HTR-8/SVneo (cell line): ENCODE measurements around the gene ASCC3.
"Not testable (repeated sequence)": the region's sequence is repeated elsewhere in the genome, so short reads cannot be mapped to it uniquely, and the experiment has no call there.

Source experiments
- DNase-seq: peaks from one replicate; pipeline ENCODE4 v3.0.0; 2011; ENCODE audit warnings: low spot score, mixed read lengths; ENCODE audit not compliant: insufficient read length
- FAIRE-seq: peaks from 2 replicates; lab custom pipeline; 2011; peaks lifted over from hg19 to GRCh38; lab: Jason Lieb, UNC

Gene ASCC3

DNA sequence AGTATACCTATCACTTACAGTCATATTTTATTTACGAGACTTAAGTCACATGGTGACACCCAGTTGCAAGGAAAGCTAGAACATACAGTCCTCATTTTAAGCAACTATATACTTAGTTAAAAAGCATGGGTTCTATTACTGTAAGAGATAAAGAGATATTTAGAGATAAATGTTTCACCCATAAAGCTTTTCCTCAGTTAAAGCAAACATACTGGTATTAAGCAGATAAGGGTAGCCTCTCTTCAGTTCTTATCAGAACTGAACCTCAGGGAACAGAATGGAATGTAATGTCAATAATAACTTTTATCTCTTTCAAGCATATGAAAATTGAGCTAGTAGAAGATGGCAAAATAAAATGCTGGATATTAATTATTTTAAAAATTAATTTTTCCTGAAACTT is 9.9 kb upstream of the ASCC3 start:
- FAIRE-seq (no peak), DNase-seq (no peak)

DNA sequence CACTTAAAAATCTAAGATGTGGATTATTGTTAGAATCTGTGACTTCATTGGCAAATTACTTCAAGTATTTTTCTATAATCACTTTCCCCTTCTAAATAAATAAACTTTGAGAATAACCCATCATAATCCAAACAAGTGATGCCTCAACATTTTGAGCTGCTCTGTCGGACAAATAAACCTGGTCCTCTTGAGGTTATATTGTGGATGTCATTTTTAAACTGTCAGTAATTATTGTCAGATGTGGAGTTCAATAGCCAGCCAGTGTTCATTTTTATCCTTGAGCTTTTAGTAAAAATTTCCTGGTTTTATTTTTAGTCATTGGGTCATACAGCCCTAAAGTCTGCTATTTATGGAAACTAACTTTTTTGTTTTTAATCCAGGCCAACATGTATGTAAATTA is 9.5 kb upstream of the ASCC3 start:
- not testable (repeated sequence) for DNase-seq, FAIRE-seq

DNA sequence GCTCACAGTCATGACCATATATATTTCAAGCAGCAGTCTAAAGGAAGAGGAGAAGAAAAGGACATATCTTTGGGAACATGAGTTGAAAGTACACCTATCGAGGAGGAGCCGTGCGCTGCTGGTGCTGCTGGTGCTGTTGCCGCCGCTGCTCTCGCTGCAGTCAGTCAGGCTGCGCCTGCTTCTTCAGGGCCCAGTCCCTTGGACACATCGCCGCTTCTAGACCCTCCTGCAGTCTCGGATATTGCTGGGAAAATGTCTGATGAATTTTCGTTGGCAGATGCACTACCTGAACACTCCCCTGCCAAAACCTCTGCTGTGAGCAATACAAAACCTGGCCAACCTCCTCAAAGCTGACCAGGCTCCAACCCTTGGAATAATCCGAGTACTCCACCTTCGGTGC is 8.2 kb upstream of the ASCC3 start:
- DNase-seq (no peak), FAIRE-seq (peak; percentile 46)

DNA sequence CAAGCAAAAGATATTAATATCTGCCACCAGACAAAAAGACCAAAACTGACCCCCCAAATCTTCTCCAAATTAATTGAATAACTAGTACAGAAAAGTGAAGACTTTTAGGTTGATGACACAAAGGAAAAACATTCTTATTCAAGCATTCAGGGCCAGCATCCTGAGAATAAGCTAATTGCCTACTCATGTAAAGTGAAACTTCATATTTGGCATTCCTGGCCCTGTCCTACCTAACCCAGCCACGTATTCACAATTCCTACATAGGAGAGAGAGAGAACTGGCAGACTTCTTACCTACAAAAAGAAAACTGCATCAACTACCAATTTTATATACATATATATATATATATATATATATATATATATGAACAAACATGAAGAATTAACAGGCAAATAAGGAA is 4.9 kb upstream of the ASCC3 start:
- FAIRE-seq = no peak
- peak; percentile 8 for DNase-seq

DNA sequence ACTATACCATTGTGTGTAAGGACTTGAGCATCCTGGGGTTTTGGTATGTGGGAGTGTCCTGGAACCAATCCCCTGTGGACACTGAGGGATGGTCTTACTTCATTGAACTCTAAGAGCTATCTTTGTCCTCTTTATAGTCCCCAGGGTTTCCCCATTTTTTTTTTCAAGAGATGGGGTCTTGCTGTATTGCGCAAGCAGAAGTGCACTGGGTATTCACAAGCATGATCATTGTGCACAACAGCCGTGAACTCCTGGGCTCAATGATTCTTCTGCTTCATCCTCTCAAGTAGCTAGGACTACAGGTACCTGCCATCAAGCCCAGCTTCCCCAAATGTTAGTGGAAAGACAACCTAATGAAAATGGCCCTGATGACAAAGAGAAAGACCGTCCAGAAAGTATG is 2.2 kb upstream of the ASCC3 start:
- no peak for DNase-seq
- no peak for FAIRE-seq

DNA sequence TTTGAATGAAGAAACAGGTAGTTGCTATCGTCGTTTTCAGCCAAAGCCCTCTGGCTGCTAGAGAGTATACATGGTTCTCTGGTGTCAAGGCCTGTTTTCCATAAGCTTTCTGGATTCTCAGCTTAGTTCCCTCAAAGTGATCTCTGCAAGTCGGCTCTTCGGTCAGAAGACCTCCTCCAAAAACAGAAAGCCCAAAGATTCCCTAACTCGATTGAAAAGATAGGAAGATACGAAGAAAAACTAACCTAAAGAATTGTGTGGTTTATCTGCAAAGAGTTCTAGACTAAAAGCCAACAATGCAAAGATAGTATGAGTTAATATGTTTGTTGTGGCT is 545 bp upstream of the ASCC3 start:
- DNase-seq = no peak
- FAIRE-seq = no peak

DNA sequence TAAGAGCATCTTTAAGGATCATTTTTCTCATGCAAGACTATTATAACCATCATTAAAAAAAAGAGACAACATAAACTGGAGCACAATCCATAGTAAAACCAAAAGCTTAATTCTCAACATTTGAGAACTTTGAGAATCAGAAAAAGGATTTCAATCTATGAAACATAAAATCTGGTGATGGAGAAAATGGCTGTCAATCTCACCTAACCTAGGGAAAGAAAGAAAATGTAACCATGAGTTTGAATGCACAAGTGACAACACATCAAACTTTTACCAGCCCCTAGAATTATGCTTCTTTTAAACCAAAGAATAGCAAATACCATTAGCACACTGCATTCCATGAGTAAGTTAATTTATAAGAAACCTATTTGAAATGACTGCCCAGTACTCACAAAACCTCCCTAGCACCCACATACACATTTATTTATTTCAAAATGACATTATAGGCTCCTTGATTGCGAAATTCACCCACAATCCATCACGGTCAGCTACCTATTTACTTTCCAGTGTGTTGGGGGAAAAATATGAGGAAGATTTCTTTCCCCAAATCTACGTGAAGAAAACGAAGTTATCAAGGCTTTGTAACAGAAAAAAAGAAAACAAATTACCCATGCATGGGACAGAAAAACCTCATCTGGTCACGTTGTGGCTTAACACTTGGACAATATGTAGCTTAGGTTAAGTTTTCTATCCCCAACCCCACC is 828 bp downstream of the ASCC3 start:
- FAIRE-seq (no peak), DNase-seq (peak; percentile 10)

DNA sequence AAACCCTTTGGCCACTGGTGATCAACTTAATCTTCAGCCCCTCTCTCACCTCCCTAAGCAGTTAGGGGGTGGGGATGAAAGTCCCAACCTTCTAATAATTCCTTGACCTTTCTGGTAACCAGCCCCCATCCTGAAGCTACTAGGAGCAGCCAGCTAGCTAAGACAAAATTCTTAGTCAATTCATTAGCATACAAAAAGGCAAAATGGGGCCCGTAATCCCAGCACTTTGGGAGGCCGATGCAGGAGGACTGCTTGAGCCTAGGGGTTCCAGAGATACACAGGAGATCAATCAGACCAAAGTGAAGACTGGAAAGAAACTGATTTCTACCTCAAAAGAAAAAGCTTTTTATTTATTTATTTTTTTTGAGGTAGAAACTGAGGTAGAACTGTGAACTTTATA is 1.8 kb downstream of the ASCC3 start:
- DNase-seq (no peak), FAIRE-seq (no peak)

DNA sequence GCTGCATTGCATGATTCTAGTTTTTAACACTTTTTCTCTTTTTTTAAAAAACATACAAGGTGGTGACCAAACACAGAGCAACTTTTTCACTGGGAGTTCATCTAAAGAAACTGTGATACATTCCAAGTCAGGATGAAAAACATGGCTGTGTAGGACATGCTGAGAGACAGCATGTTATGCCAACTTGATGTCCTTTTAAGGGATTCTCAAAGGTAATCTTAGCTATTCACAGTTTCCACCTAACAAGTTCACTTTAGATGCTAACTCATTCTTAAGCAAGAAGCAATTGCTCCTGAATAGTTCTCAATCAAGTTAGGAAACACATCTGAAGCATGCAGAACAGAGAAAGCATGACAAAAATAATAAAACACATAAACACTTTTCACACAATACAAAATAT is 3.3 kb downstream of the ASCC3 start:
- no peak for DNase-seq
- no peak for FAIRE-seq

DNA sequence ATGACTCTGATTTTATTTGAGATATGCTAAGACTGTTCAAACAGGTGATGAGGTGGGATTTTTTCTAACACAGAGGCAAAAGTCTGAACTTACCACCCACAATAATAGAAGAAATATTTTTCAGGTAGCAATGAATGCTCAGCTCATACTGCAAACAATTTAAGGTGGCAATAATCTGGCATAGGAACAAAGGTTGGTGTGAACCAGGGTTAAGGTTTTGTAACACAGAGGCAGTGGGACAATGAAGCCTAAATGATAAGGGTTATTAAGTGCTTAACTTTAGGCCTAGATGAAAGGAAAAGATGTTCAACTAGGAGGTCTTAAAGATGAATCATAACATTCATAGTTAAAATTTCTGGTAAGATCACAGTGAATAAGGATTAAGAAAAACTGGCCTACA is 4.9 kb downstream of the ASCC3 start:
- FAIRE-seq (no peak), DNase-seq (no peak)

DNA sequence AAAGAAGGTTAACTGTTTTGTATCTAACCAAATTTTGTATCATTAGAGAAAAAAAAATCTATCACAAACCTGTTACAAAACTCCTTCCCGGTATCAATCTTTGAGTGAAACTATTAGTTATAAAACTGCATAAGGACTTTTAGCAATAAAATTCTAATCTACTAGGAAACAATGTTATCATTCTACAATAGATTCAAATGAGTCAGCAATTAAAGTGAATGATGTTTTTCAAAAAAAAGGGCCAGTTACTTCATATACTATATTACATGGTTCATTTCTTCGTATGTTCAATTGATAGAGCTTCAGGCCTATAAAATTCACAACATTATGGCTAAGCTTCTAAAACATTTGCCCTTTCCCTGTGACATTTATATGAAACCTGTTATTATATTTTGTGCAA is 15.6 kb downstream of the ASCC3 start:
- DNase-seq = no peak
- no peak for FAIRE-seq

DNA sequence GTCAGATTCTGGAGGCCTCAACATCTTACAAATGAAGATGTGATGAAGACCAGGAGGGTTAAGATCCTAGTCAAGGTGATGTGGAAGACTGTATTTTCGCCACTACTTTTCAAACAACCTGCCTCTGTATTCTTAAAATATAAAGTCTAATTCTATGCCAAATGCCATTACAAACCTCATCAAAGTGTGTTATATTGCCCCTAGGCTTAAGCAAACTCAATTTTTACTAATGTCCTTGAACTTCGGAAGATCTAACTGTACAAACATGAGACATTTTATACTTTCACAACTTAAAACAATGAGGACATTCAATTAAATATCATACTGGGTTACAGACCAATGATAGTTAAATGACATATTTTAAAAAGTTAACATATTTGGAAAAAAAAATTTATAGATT is 19.1 kb downstream of the ASCC3 start:
- no peak for DNase-seq
- no peak for FAIRE-seq

DNA sequence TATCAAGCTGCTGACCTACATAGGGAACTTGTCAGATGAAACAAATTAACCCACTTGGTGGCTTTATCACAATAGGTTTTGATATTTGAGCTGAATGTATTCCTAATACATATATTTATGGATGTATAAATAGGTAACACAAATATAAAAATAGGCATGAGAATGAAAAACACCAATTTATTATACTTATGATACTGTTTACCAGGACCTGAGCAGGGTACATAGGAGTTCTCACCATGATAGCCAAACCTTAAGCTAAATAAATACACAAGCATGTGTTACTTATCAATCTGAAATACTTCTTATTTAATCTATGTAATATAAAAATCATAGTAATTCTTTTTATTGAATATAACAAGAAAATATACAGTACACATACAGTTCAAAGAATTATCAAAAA is 25.0 kb downstream of the ASCC3 start:
- no peak for FAIRE-seq

DNA sequence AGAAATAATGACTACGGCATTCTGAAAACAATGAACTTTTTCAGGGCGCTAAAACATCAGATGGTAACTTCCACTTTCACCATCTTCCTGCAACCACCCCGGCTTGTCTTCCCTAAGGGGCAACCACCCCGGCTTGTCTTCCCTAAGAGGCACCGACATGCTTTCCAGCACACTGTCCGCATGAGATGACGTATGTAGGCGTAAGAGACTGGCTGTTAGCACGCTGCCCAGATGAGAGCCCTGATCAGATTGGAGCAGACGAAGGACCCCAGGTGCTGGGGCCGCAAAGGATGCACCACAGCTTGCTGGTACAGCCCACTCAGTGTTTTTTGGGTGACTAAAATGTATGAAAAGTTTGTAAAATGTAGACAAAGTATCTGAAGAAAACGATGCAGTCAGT is 29.3 kb downstream of the ASCC3 start:
- FAIRE-seq = no peak

More for the DNA sequence above, 25.0 kb downstream of the ASCC3 start:
- no peak for DNase-seq

DNA sequence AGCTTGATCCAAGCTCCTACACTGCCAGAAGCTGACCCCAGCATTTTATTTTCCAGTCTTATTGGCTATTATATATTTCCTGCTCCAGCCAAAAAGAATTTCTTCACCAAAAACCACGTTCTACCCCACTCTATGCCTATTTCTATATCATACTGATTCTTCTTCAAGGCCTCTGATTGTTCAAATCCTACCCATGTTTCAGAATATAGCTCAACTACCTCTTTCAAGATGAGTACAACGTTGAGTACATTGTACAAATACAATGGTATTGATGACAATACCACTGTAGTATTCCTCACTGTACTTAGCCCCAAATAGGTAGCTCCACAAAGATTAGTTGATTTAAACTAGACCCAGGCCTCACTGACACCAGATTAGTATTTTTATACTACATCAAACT is 31.0 kb downstream of the ASCC3 start:
- no peak for DNase-seq
- FAIRE-seq = no peak

More for the DNA sequence above, 29.3 kb downstream of the ASCC3 start:
- no peak for DNase-seq

DNA sequence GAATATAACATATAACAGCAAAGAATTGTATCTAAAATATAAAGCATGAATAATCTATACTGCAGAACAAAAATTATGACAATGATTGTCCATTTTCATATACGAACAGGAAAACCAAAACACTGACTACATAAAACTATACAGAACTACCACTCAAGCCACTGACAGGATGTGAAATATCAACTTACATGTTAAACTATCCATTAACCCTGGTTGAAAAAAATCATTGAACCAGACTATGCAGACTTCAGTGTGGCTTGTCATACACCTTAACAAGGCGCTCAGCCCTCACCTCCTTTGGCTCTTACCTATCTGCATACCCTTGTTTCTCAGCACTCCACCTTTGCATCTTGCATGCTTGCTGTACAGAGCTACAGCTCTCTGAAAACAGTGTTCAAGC is 34.9 kb downstream of the ASCC3 start:
- DNase-seq (no peak), FAIRE-seq (no peak)

DNA sequence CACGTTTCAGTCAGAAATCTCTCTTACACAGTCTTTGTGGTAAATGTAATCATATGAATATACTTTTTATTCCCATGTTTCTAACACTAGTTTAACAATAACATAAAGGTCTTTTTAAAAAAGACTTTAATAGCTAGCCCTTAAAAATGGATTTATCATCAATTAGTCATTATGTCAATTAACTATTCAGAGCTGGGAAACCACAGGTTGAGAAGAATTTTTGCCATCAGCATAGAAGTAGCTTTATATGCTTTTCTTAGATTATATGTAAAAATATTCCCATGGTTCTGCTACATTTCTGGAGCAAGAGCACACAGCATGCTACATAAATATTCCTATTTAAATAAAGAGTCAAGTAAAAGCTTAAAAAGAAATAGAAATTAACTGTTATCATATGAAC is 35.5 kb downstream of the ASCC3 start:
- no peak for DNase-seq
- no peak for FAIRE-seq

DNA sequence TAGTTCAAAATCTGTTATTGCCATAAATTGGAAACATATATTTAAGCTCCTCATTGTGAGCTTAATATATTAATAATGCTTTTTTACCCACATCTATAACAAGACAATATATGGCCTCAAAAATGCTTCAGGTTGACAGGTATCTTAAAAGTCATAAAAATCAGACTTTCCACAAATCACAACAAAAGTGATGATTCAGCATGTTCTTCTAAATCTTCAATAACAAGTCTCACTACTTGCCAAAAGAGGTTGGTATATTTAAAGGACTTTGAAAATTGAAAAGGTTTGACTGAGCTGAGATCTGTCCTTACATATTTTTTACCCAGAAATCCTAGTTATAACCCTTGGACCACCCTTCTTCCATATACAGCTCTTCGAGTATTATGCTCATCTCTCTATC is 41.7 kb downstream of the ASCC3 start:
- no peak for FAIRE-seq
- DNase-seq = no peak

DNA sequence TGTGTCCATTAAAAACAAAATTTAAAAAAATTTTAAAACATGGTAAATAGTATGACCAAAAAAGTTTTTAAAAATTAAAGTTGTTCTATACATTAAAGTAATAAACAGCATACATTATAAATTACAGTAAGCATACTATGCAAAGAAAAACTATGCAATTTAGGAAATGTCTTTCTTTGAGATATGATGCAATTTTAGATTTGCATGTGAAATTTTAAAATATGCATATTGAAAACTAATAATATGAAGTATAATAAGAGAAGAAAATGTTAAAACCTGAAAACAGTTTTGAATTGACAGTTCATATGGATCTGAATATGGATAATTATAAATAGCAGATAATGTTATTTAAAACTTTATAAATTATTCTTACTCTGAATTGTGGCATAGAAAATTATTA is 43.1 kb downstream of the ASCC3 start:
- no peak for FAIRE-seq
- no peak for DNase-seq

DNA sequence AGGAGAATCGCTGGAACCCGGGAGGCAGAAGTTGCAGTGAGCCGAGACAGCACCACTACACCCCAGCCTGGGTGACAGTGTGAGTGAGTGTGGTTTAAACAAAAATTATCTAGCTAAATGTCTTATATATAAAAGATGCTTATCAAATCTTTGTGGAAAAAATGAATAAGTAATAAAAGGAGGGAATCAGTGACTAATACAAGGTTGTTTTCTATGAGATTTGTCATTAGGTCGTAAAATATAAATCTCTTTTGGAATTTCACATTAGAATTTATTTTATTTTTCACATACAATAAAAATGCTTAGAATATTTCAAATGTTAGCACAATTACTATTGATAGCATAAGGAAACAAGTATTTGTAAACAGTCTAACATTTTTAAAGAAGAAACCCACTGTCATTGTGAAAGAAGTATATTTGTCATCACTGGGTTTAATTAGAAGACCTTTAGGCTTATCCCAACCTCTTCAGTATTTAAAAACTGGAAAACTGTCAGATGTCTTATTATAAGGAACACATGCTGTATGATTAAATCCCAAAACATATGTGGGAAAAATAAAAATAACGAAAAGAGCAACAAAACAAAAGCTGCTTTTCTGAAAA is 47.1 kb downstream of the ASCC3 start:
- no peak for DNase-seq
- FAIRE-seq = no peak

DNA sequence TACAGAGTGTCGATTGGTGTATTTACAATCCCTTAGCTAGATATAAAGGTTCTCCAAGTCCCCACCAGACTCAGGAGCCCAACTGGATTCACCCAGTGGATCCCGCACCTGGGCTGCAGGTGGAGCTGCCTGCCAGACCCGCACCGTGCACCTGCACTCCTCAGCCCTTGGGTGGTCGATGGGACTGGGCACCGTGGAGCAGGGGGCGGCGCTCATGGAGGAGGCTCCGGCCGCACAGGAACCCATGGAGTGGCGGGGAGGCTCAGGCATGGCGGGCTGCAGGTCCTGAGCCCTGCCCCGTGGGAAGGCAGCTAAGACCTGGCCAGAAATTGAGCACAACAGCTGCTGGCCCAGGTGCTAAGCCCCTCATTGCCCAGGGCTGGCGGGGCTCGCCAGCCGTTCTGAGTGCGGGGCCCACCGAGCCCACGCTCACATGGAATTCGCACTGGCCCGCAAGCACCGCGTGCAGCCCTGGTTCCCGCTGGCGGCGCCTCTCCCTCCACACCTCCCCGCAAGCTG is 52.0 kb downstream of the ASCC3 start:
- not testable (repeated sequence) for FAIRE-seq, DNase-seq

DNA sequence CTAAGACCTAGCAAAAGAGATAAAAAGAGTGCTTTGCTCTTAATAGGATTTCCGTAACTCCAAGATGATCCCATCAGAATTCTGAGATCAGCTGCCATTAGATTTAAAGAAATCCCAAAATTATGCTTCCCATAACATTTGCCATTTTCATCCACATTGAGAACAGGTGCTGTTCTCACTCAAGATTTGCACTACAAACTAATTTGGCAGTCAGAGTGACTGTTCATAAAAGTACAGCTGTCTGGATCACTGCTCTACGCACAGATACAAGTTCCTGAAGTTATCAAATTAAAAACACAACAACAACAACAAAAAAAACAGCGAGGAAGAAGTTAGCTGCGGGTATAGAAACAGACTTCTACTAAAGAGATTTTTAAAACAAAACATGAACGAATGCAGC is 58.1 kb downstream of the ASCC3 start:
- FAIRE-seq = no peak
- DNase-seq = no peak
